Diencephalon (tissue), 1 donor: ENCODE measurements around the gene TSR2. TPM values are rescaled to one million over a fixed set of nuclear protein-coding genes. Genes with fewer than 3 reads are reported as not detected.

Source experiments
- total RNA-seq: library from RNA; depleted of rRNA; stranded (reverse); fragments of >200 nt; gene quantifications from one replicate; pipeline ENCODE4 v1.2.3, GENCODE V29; 2014

TSR2 gene
- 20.1 TPM for total RNA-seq

GRCh38 chrX:54439960-54440871, at the start of gene TSR2:
TSS of gene TSR2 (plus strand) at chrX:54440404. CDS start at chrX:54440422, 18 bp downstream.

Other genes starting within 250 kb of the TSR2 start
- gene WNK3, start 82.4 kb upstream of the TSR2 start, total RNA-seq = 62.3 TPM
- gene FGD1, start 55.8 kb downstream of the TSR2 start, total RNA-seq = 17.5 TPM
- gene GNL3L, start 89.8 kb downstream of the TSR2 start, total RNA-seq = 26.8 TPM